OCI-LY7 (cell line): ENCODE data around the gene ITPKB. TPM values are rescaled to one million over a fixed set of nuclear protein-coding genes. Genes with fewer than 3 reads are reported as not detected.

Experiments used
- BruUV-seq: library from RNA; stranded (reverse); fragments of 400-500 nt; replicated peaks from 2 replicates; lab custom pipeline; 2021; lab: Mats Ljungman, UMichigan
- CTCF ChIA-PET: fragments of 300-600 bp; sonication (Branson Sonifier 250); formaldehyde crosslinking; loops from one replicate; lab custom pipeline; 2022; ENCODE audit warnings: antibody characterized with exemption; ENCODE audit not compliant: unreplicated experiment; lab: Charles Lee
- POLR2A ChIA-PET: fragments of 300-600 bp; sonication (Branson Sonifier 250); formaldehyde crosslinking; loops from one replicate; lab custom pipeline; 2022; ENCODE audit warnings: antibody characterized with exemption; lab: Charles Lee
- DNase-seq: peaks from one replicate; pipeline ENCODE4 v3.0.0-alpha.2; 2015; ENCODE audit warnings: low spot score
- H2AFZ ChIP-seq: fragments of 200-600 bp; sonication (generic), shearing (Covaris generic); 2 replicates; pipeline ENCODE4 v1.6.1; 2014; ENCODE audit warnings: mild to moderate bottlenecking, antibody characterized with exemption, low read length, moderate library complexity
- H3K27ac ChIP-seq: fragments of 200-600 bp; sonication (generic); 2 replicates; pipeline ENCODE4 v1.5.1; 2014; ENCODE audit warnings: mixed run types, low read depth, mild to moderate bottlenecking, moderate library complexity, low read length, inconsistent platforms; ENCODE audit not compliant: poor library complexity, severe bottlenecking
- H3K36me3 ChIP-seq: fragments of 200-600 bp; sonication (generic); 2 replicates; pipeline ENCODE4 v1.6.1; 2014; ENCODE audit warnings: mild to moderate bottlenecking, antibody characterized with exemption, low read length, moderate library complexity, mixed read lengths; ENCODE audit not compliant: insufficient read depth
- H3K4me1 ChIP-seq: fragments of 200-600 bp; sonication (generic); 2 replicates; pipeline ENCODE4 v1.5.1; 2014; ENCODE audit warnings: mild to moderate bottlenecking, low read length; ENCODE audit not compliant: insufficient read depth, poor library complexity, severe bottlenecking
- H3K4me2 ChIP-seq: fragments of 200-600 bp; sonication (generic); 2 replicates; pipeline ENCODE4 v1.6.1; 2014; ENCODE audit warnings: mild to moderate bottlenecking, low read length
- H3K4me3 ChIP-seq: fragments of 200-600 bp; sonication (generic); 2 replicates; pipeline ENCODE4 v1.5.1; 2014; ENCODE audit warnings: mild to moderate bottlenecking, low read depth, low read length; ENCODE audit not compliant: poor library complexity, severe bottlenecking
- H3K79me2 ChIP-seq: fragments of 200-600 bp; sonication (generic); 2 replicates; pipeline ENCODE4 v1.6.1; 2016; ENCODE audit warnings: low read depth, mild to moderate bottlenecking, low read length, moderate library complexity, mixed read lengths; ENCODE audit not compliant: insufficient read depth
- H3K9me2 ChIP-seq: fragments of 200-600 bp; sonication (generic); 2 replicates; pipeline ENCODE4 v1.6.1; 2016; ENCODE audit warnings: mild to moderate bottlenecking, low read length, mixed read lengths; ENCODE audit not compliant: insufficient read depth
- H3K9me3 ChIP-seq: fragments of 200-600 bp; sonication (generic); 2 replicates; pipeline ENCODE4 v1.6.1; 2014; ENCODE audit warnings: mild to moderate bottlenecking, mixed run types, low read length, mixed read lengths
- H4K20me1 ChIP-seq: fragments of 200-600 bp; sonication (generic); 2 replicates; pipeline ENCODE4 v1.6.1; 2014; ENCODE audit warnings: mild to moderate bottlenecking, antibody characterized with exemption, low read length, moderate library complexity, mixed read lengths; ENCODE audit not compliant: insufficient read depth
- EZH2phosphoT487 ChIP-seq: fragments of 200-600 bp; sonication (generic); IDR thresholded peaks from 2 replicates; pipeline ENCODE4 v1.6.1; 2018; ENCODE audit warnings: low read depth, borderline replicate concordance, mild to moderate bottlenecking, mixed run types, antibody characterized with exemption, low read length, moderate library complexity, mixed read lengths
- intact Hi-C: fragments of 100-400 bp; cut with micrococcal nuclease; formaldehyde crosslinking; loops from one replicate; pipeline ENCODE4 v1.10.0; 2022; ENCODE audit not compliant: unreplicated experiment
- total RNA-seq, 2 experiments: library from RNA; depleted of rRNA in 1 of 2; stranded (reverse); fragments of >200 nt in 1 of 2; shearing (Covaris generic) in 1 of 2; gene quantifications; 2 replicates each; pipeline ENCODE4 v1.2.3, GENCODE V29; 2014 to 2022
- TF ChIP-seq, protein P1 (sequence below): fragments of 200-600 bp; sonication (generic); conservative IDR thresholded peaks from 2 replicates; pipeline ENCODE4 v1.5.1; 2014; ENCODE audit warnings: mild to moderate bottlenecking, antibody characterized with exemption, low read length, moderate library complexity, mixed read lengths

Gene ITPKB
- total RNA-seq, 2 experiments from 2014 or later, result 20.5 to 33.3 TPM

GRCh38 chr1:226741009-226741408 lies 1.9 kb upstream of the ITPKB start:
- Histone ChIP-seq H3K4me2 (peak overlapping the region; percentile 85), H3K9me2 (no peaks in the 10 kb centered on the region), H3K9me3 (peaks cover 10% of the 10 kb centered on the region; the same call in 1 of the 2 replicates), H3K4me1 (peaks cover 36% of the 10 kb centered on the region), H3K27ac (peak overlapping the region; percentile 83), H4K20me1 (no peaks in the 10 kb centered on the region), H3K36me3 (peaks cover 9% of the 10 kb centered on the region), H3K4me3 (peak overlapping the region; percentile 2), H3K79me2 (peaks cover 29% of the 10 kb centered on the region), H2AFZ (peak overlapping the region; percentile 45; the same call in 1 of the 2 replicates)
- POLR2A ChIA-PET, result interaction anchor here (0.7 to 3.9 kb wide), 10 partner anchors 8 to 79 kb away, joined by 3 to 23 read pairs (median 8); no protein-coding TSS in a partner anchor
- CTCF ChIA-PET, result interaction anchor here (1.0 to 1.2 kb wide), 3 partner anchors 15 to 89 kb away, joined by 3 to 4 read pairs (median 3); no protein-coding TSS in a partner anchor
- intact Hi-C loops, result no loop called here
- peak; percentile 86 for DNase-seq
- TF ChIP-seq, protein P1, sequence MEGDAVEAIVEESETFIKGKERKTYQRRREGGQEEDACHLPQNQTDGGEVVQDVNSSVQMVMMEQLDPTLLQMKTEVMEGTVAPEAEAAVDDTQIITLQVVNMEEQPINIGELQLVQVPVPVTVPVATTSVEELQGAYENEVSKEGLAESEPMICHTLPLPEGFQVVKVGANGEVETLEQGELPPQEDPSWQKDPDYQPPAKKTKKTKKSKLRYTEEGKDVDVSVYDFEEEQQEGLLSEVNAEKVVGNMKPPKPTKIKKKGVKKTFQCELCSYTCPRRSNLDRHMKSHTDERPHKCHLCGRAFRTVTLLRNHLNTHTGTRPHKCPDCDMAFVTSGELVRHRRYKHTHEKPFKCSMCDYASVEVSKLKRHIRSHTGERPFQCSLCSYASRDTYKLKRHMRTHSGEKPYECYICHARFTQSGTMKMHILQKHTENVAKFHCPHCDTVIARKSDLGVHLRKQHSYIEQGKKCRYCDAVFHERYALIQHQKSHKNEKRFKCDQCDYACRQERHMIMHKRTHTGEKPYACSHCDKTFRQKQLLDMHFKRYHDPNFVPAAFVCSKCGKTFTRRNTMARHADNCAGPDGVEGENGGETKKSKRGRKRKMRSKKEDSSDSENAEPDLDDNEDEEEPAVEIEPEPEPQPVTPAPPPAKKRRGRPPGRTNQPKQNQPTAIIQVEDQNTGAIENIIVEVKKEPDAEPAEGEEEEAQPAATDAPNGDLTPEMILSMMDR, result no peak; the same call in 1 of the 2 replicates
- TF ChIP-seq EZH2phosphoT487, result no peak
- no TSS peak for BruUV-seq

GRCh38 chr1:226739696-226740065 lies 599 bp upstream of the ITPKB start:
- Histone ChIP-seq H3K4me1 (peaks cover 50% of the 10 kb centered on the region), H3K36me3 (peaks cover 22% of the 10 kb centered on the region), H3K79me2 (peaks cover 42% of the 10 kb centered on the region), H3K27ac (peak overlapping the region; percentile 83), H3K4me3 (peak overlapping the region; percentile 83), H3K9me2 (no peaks in the 10 kb centered on the region), H4K20me1 (peaks cover 8% of the 10 kb centered on the region; the same call in 1 of the 2 replicates), H3K4me2 (peak overlapping the region; percentile 85), H2AFZ (peak overlapping the region; percentile 45; the same call in 1 of the 2 replicates), H3K9me3 (peaks cover 10% of the 10 kb centered on the region; the same call in 1 of the 2 replicates)
- BruUV-seq, result TSS peak; percentile 71
- ChIA-PET CTCF (interaction anchor here (1.1 kb wide), 1 partner anchor 25 kb away, joined by 3 read pairs; no protein-coding TSS in a partner anchor), POLR2A (interaction anchor here (0.6 to 3.9 kb wide), 18 partner anchors 10 to 446 kb away, joined by 3 to 23 read pairs (median 4); no protein-coding TSS in a partner anchor)
- intact Hi-C loops, result loop anchor here (1.0 to 10.0 kb wide), 7 partner anchors 25 to 332 kb away; partner anchors contain the start of gene PARP1
- DNase-seq, result peak; percentile 53
- no peak for TF ChIP-seq EZH2phosphoT487

GRCh38 chr1:226738421-226738994 lies 574 bp downstream of the ITPKB start:
- peaks cover 18% of the 10 kb centered on the region for H4K20me1 ChIP-seq
- peaks cover 8% of the 10 kb centered on the region; the same call in 1 of the 2 replicates for H3K9me3 ChIP-seq
- ChIA-PET CTCF (no interaction called here), POLR2A (interaction anchor here (0.9 to 3.2 kb wide), 9 partner anchors 9 to 88 kb away, joined by 4 to 20 read pairs (median 4); no protein-coding TSS in a partner anchor)
- peaks cover 61% of the 10 kb centered on the region for H3K4me1 ChIP-seq
- no peak overlapping the region for H2AFZ ChIP-seq
- peak overlapping the region; percentile 83 for H3K27ac ChIP-seq
- intact Hi-C loops, result loop anchor here (2.0 to 10.0 kb wide), 4 partner anchors 36 to 331 kb away; partner anchors contain the start of gene PARP1
- TF ChIP-seq, protein P1, result peak; percentile 26; the same call in 1 of the 2 replicates
- TF ChIP-seq EZH2phosphoT487, result no peak
- H3K4me3 ChIP-seq, result peak overlapping the region; percentile 83
- DNase-seq, result peak; percentile 85
- no peaks in the 10 kb centered on the region for H3K9me2 ChIP-seq
- peaks cover 34% of the 10 kb centered on the region for H3K36me3 ChIP-seq
- H3K4me2 ChIP-seq, result peak overlapping the region; percentile 85
- BruUV-seq, result no TSS peak
- peaks cover 54% of the 10 kb centered on the region for H3K79me2 ChIP-seq
